ENCODE results near the gene ZC3HAV1.

DNA sequence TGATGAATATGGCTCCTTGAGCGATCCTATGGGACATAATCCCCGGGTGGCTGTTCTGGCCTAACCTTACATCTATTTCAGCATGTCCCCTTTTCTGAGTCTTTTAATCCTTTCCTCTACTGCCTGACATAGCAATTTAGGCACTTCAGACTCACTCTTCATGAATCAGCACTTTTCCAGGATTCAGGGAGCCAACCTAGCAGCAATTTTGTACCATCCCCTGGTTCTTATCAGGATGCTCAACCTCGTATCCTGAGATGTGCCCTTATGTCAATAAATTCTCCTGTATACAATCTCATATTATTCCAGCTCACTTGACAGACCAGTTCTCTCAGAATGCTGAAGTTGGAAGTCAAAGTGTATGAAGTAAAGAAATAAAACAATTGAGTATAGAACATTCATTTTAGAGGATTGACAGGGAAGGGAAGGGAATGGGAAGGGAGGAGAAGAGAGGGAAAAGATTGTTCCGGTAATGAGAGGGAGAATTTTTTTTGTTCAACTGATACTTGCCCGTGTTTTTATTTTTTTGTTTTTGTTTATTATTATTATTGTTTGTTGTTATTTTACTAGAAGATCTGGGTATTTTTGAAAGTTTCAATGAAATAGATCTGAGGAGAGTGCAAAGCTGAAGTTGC, 8.2 kb upstream of the ZC3HAV1 start:
- TF ChIP-seq CTCF (tag by site-specific recombination; IDR thresholded peaks at IDR 0.05) (no peak), ZNF580 (tag by site-specific recombination; IDR thresholded peaks at IDR 0.05) (no peak), ZBTB21 (tag by site-specific recombination; IDR thresholded peaks at IDR 0.05) (no peak)
- TF ChIP-seq, protein P1, sequence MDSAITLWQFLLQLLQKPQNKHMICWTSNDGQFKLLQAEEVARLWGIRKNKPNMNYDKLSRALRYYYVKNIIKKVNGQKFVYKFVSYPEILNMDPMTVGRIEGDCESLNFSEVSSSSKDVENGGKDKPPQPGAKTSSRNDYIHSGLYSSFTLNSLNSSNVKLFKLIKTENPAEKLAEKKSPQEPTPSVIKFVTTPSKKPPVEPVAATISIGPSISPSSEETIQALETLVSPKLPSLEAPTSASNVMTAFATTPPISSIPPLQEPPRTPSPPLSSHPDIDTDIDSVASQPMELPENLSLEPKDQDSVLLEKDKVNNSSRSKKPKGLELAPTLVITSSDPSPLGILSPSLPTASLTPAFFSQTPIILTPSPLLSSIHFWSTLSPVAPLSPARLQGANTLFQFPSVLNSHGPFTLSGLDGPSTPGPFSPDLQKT (IDR thresholded peaks at IDR 0.05; ENCODE audit: borderline replicate concordance, low read depth, low read length) = no peak

Measured in HEK293 (cell line).